Measurements from ENCODE around the gene APBA2. TPM values are rescaled to one million over a fixed set of nuclear protein-coding genes. Genes with fewer than 3 reads are reported as not detected.
A peak's percentile ranks its signal among the peaks of the same experiment; 100 is the strongest.

The APBA2 gene
- total and polyA plus RNA-seq, 2 donors from 2014 or later = 1.0 to 6.1 TPM

GRCh38 chr15:29099131-29099880, 213.5 kb downstream of the APBA2 start:
- TF ChIP-seq CTCF (IDR thresholded peaks at IDR 0.05; ENCODE audit: borderline replicate concordance, extremely low read depth, insufficient read depth) = no peak
- DNase-seq (peak in 1 of 5 donors; percentile 41), FAIRE-seq (no peak)
- Histone ChIP-seq H3K9me3 (ENCODE audit: control insufficient read depth in 2 of 3, insufficient read depth in 1 of 3, low read length in 3 of 3) (no peaks in the 10 kb centered on the region), H3K4me1 (ENCODE audit: control insufficient read depth in 2 of 3, insufficient read depth in 2 of 3, low read depth in 1 of 3, low read length in 3 of 3) (no peaks in the 10 kb centered on the region), H3K27me3 (ENCODE audit: control insufficient read depth, insufficient read depth, low read length) (no peaks in the 10 kb centered on the region), H3K36me3 (ENCODE audit: control insufficient read depth in 2 of 3, insufficient read depth in 3 of 3, low read length in 3 of 3) (no peaks in the 10 kb centered on the region), H3K27ac (ENCODE audit: low read depth in 2 of 2, low read length in 2 of 2) (no peak overlapping the region), H3K9ac (ENCODE audit: low read length in 3 of 3) (no peak overlapping the region), H3K4me3 (ENCODE audit: low read length in 3 of 3) (no peak overlapping the region)
- intact Hi-C loops (cut with DNase I) = no loop called here

GRCh38 chr15:29100486-29101000, 214.8 kb downstream of the APBA2 start:
- H3K27ac ChIP-seq (ENCODE audit: low read depth in 2 of 2, low read length in 2 of 2) = no peak overlapping the region
- H3K9ac ChIP-seq (ENCODE audit: low read length in 3 of 3) = no peak overlapping the region
- H3K4me3 ChIP-seq (ENCODE audit: low read length in 3 of 3) = no peak overlapping the region
- no peaks in the 10 kb centered on the region for H3K27me3 ChIP-seq (ENCODE audit: control insufficient read depth, insufficient read depth, low read length)
- H3K9me3 ChIP-seq (ENCODE audit: control insufficient read depth in 2 of 3, insufficient read depth in 1 of 3, low read length in 3 of 3) = no peaks in the 10 kb centered on the region
- H3K36me3 ChIP-seq (ENCODE audit: control insufficient read depth in 2 of 3, insufficient read depth in 3 of 3, low read length in 3 of 3) = no peaks in the 10 kb centered on the region
- FAIRE-seq = no peak
- no peak for TF ChIP-seq CTCF (IDR thresholded peaks at IDR 0.05; ENCODE audit: borderline replicate concordance, extremely low read depth, insufficient read depth)
- intact Hi-C loops (cut with DNase I) = no loop called here
- DNase-seq = peak in 1 of 5 donors; percentile 24
- H3K4me1 ChIP-seq (ENCODE audit: control insufficient read depth in 2 of 3, insufficient read depth in 2 of 3, low read depth in 1 of 3, low read length in 3 of 3) = no peaks in the 10 kb centered on the region

- no peaks in the 10 kb centered on the region for H3K4me1 ChIP-seq (ENCODE audit: control insufficient read depth in 2 of 3, insufficient read depth in 2 of 3, low read depth in 1 of 3, low read length in 3 of 3)
- H3K27ac ChIP-seq (ENCODE audit: low read depth in 2 of 2, low read length in 2 of 2) = no peak overlapping the region
- no peak for TF ChIP-seq CTCF (IDR thresholded peaks at IDR 0.05; ENCODE audit: borderline replicate concordance, extremely low read depth, insufficient read depth)
- H3K27me3 ChIP-seq (ENCODE audit: control insufficient read depth, insufficient read depth, low read length) = no peaks in the 10 kb centered on the region
- DNase-seq (peak in 1 of 5 donors; percentile 60), FAIRE-seq (no peak)
- no peak overlapping the region for H3K4me3 ChIP-seq (ENCODE audit: low read length in 3 of 3)
- intact Hi-C loops (cut with DNase I) = no loop called here
- H3K9ac ChIP-seq (ENCODE audit: low read length in 3 of 3) = no peak overlapping the region
- H3K36me3 ChIP-seq (ENCODE audit: control insufficient read depth in 2 of 3, insufficient read depth in 3 of 3, low read length in 3 of 3) = no peaks in the 10 kb centered on the region
- no peaks in the 10 kb centered on the region for H3K9me3 ChIP-seq (ENCODE audit: control insufficient read depth in 2 of 3, insufficient read depth in 1 of 3, low read length in 3 of 3)
These were observed 215.7 kb downstream of the APBA2 start for GRCh38 chr15:29101491-29101890.
